ENCODE results near the gene RIC3. TPM values are rescaled to one million over a fixed set of nuclear protein-coding genes. Genes with fewer than 3 reads are reported as not detected.

The RIC3 gene
- total and polyA plus RNA-seq, 2 donors (not counting 1 experiment from before 2014, with no cell fraction given): not detected

DNA sequence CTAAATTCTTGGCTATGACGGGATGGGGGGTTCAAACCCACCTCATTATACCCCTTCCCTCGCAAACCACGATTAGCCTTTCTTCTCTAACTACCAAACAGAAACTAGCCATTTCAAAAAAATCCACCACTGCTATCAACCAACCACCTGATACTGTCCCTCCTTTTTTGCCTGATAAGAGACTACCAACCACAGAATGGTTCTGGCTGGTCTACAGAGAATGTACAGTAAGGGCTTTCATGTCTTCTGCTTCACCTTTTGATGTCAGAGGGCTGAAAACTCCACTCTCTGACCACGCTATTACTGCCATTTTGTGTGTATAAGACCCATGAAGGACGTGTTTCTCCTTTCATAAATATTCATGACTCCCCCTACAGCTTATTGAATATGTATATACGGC, 19.1 kb downstream of the RIC3 start:
- no peak overlapping the region for H3K27ac ChIP-seq (ENCODE audit: insufficient read depth, low read length)
- no peak for DNase-seq (ENCODE audit: low read depth in 2 of 2)
- H4K20me1 ChIP-seq (ENCODE audit: control insufficient read depth, extremely low read depth, insufficient read depth, low read length): no peaks in the 10 kb centered on the region
- no peaks in the 10 kb centered on the region for H3K36me3 ChIP-seq (ENCODE audit: control insufficient read depth, insufficient read depth, low read length)
- no peaks in the 10 kb centered on the region for H3K79me2 ChIP-seq (ENCODE audit: control insufficient read depth, insufficient read depth, low read length)
- H3K27me3 ChIP-seq (ENCODE audit: control insufficient read depth, insufficient read depth, low read length): no peaks in the 10 kb centered on the region
- TF ChIP-seq, protein P1, sequence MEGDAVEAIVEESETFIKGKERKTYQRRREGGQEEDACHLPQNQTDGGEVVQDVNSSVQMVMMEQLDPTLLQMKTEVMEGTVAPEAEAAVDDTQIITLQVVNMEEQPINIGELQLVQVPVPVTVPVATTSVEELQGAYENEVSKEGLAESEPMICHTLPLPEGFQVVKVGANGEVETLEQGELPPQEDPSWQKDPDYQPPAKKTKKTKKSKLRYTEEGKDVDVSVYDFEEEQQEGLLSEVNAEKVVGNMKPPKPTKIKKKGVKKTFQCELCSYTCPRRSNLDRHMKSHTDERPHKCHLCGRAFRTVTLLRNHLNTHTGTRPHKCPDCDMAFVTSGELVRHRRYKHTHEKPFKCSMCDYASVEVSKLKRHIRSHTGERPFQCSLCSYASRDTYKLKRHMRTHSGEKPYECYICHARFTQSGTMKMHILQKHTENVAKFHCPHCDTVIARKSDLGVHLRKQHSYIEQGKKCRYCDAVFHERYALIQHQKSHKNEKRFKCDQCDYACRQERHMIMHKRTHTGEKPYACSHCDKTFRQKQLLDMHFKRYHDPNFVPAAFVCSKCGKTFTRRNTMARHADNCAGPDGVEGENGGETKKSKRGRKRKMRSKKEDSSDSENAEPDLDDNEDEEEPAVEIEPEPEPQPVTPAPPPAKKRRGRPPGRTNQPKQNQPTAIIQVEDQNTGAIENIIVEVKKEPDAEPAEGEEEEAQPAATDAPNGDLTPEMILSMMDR (conservative IDR thresholded peaks at IDR 0.05 in 1 of 2, IDR thresholded peaks at IDR 0.05 in 1 of 2; ENCODE audit: low read depth in 1 of 2, low read length in 2 of 2): no peak
- TF ChIP-seq EZH2 (IDR thresholded peaks at IDR 0.05; ENCODE audit: low read length, missing control alignments): no peak
- no peaks in the 10 kb centered on the region for H3K4me1 ChIP-seq (ENCODE audit: control insufficient read depth, extremely low read depth, insufficient read depth, low read length)
- no peaks in the 10 kb centered on the region for H3K9me3 ChIP-seq (ENCODE audit: control insufficient read depth, insufficient read depth, low read depth, low read length)
- H3K4me3 ChIP-seq (replicated peaks in 1 of 4; ENCODE audit: control extremely low read depth in 1 of 4, insufficient read depth in 1 of 4, low read depth in 3 of 4, low read length in 4 of 4): no peak overlapping the region
- H2AFZ ChIP-seq (ENCODE audit: low read length): no peak overlapping the region
- no peak overlapping the region for H3K4me2 ChIP-seq (ENCODE audit: extremely low read depth, insufficient read depth, low read length)
- no peak overlapping the region for H3K9ac ChIP-seq (ENCODE audit: insufficient read depth, low read length)

DNA sequence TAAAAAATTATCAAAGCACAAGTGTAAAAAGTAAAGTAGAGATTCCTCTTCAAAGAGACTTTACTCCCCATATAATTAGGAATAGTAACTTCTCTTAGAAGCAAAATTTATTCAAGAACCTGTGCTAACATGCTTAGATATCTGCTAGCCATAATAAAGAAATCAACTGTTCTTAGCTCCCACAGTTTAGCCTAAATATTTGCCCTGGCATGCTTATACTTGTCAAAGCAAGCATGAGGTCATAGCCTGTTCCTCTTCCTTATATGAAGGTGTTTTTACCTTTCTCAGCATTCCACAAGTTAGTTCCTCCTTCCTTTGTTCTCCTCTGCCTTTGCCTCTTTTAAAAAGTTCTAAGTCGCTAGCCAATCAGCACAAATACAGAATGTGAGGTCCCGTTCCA, 30.3 kb downstream of the RIC3 start:
- no peaks in the 10 kb centered on the region for H3K4me1 ChIP-seq (ENCODE audit: control insufficient read depth, extremely low read depth, insufficient read depth, low read length)
- H4K20me1 ChIP-seq (ENCODE audit: control insufficient read depth, extremely low read depth, insufficient read depth, low read length): no peaks in the 10 kb centered on the region
- H3K4me3 ChIP-seq (replicated peaks in 1 of 4; ENCODE audit: control extremely low read depth in 1 of 4, insufficient read depth in 1 of 4, low read depth in 3 of 4, low read length in 4 of 4): no peak overlapping the region
- DNase-seq (ENCODE audit: low read depth in 2 of 2): no peak
- TF ChIP-seq, protein P1 (conservative IDR thresholded peaks at IDR 0.05 in 1 of 2, IDR thresholded peaks at IDR 0.05 in 1 of 2; ENCODE audit: low read depth in 1 of 2, low read length in 2 of 2): no peak
- TF ChIP-seq EZH2 (IDR thresholded peaks at IDR 0.05; ENCODE audit: low read length, missing control alignments): no peak
- H3K27me3 ChIP-seq (ENCODE audit: control insufficient read depth, insufficient read depth, low read length): no peaks in the 10 kb centered on the region
- no peak overlapping the region for H2AFZ ChIP-seq (ENCODE audit: low read length)
- no peak overlapping the region for H3K27ac ChIP-seq (ENCODE audit: insufficient read depth, low read length)
- no peak overlapping the region for H3K4me2 ChIP-seq (ENCODE audit: extremely low read depth, insufficient read depth, low read length)
- H3K36me3 ChIP-seq (ENCODE audit: control insufficient read depth, insufficient read depth, low read length): no peaks in the 10 kb centered on the region
- no peaks in the 10 kb centered on the region for H3K9me3 ChIP-seq (ENCODE audit: control insufficient read depth, insufficient read depth, low read depth, low read length)
- no peaks in the 10 kb centered on the region for H3K79me2 ChIP-seq (ENCODE audit: control insufficient read depth, insufficient read depth, low read length)
- H3K9ac ChIP-seq (ENCODE audit: insufficient read depth, low read length): no peak overlapping the region

DNA sequence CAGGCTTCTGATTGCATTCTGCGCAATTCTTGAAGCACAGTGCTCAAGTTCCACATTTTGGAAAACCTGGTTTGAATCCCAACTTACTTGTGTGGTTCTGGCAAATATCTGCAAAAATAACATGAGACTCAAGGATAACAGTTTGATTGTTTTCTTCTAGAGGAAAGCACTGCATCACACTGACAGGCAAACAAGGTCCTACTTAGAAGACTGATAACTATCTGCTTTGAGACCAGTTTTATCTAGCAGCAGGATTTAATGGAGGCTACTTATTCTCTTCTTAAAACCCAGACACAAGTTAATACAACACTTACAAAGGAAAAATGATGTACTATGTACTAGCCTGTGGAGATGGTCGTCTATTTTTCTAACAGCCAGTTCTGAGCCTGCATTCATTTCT, 41.4 kb downstream of the RIC3 start:
- H3K36me3 ChIP-seq (ENCODE audit: control insufficient read depth, insufficient read depth, low read length): no peaks in the 10 kb centered on the region
- H3K27me3 ChIP-seq (ENCODE audit: control insufficient read depth, insufficient read depth, low read length): peaks cover 2% of the 10 kb centered on the region
- H3K9ac ChIP-seq (ENCODE audit: insufficient read depth, low read length): no peak overlapping the region

More for the DNA sequence above, 41.4 kb downstream of the RIC3 start:
- no peak overlapping the region for H3K4me3 ChIP-seq (replicated peaks in 1 of 4; ENCODE audit: control extremely low read depth in 1 of 4, insufficient read depth in 1 of 4, low read depth in 3 of 4, low read length in 4 of 4)
- TF ChIP-seq, protein P1 (conservative IDR thresholded peaks at IDR 0.05 in 1 of 2, IDR thresholded peaks at IDR 0.05 in 1 of 2; ENCODE audit: low read depth in 1 of 2, low read length in 2 of 2): no peak
- TF ChIP-seq EZH2 (IDR thresholded peaks at IDR 0.05; ENCODE audit: low read length, missing control alignments): no peak
- DNase-seq (ENCODE audit: low read depth in 2 of 2): no peak
- no peaks in the 10 kb centered on the region for H3K9me3 ChIP-seq (ENCODE audit: control insufficient read depth, insufficient read depth, low read depth, low read length)
- no peaks in the 10 kb centered on the region for H3K79me2 ChIP-seq (ENCODE audit: control insufficient read depth, insufficient read depth, low read length)
- no peak overlapping the region for H2AFZ ChIP-seq (ENCODE audit: low read length)
- no peaks in the 10 kb centered on the region for H3K4me1 ChIP-seq (ENCODE audit: control insufficient read depth, extremely low read depth, insufficient read depth, low read length)
- no peak overlapping the region for H3K27ac ChIP-seq (ENCODE audit: insufficient read depth, low read length)
- H3K4me2 ChIP-seq (ENCODE audit: extremely low read depth, insufficient read depth, low read length): no peak overlapping the region
- no peaks in the 10 kb centered on the region for H4K20me1 ChIP-seq (ENCODE audit: control insufficient read depth, extremely low read depth, insufficient read depth, low read length)
